ENCODE data around the gene TENM4. TPM values are rescaled to one million over a fixed set of nuclear protein-coding genes. Genes with fewer than 3 reads are reported as not detected.

The TENM4 gene
- total and polyA plus RNA-seq, 4 donors = 0.02 to 0.33 (median 0.14) TPM

- TF ChIP-seq CTCF (IDR thresholded peaks at IDR 0.05; ENCODE audit: low read depth, low read length, missing input control) = no peak
Observed at GRCh38 chr11:79186669-79187068, 254.2 kb downstream of the TENM4 start (continued).

- peaks cover 0 to 8% (median 8%) of the 10 kb centered on the region in 4 donors for H3K4me1 ChIP-seq (ENCODE audit: control insufficient read depth in 4 of 4, insufficient read depth in 4 of 4, low read length in 3 of 4)
Observed at GRCh38 chr11:79185351-79185750, 255.5 kb downstream of the TENM4 start.

More at GRCh38 chr11:79185351-79185750, 255.5 kb downstream of the TENM4 start:
- no peaks in the 10 kb centered on the region for H3K27me3 ChIP-seq (ENCODE audit: control insufficient read depth in 4 of 4, insufficient read depth in 4 of 4, low read length in 3 of 4)
- no peak overlapping the region for H3K4me3 ChIP-seq (ENCODE audit: low read depth in 1 of 3, low read length in 3 of 3)
- WGBS = 45% methylated on average over 1 of the region's 1 CpG
- H3K36me3 ChIP-seq (ENCODE audit: control insufficient read depth in 4 of 4, insufficient read depth in 3 of 4, low read depth in 1 of 4, low read length in 3 of 4) = no peaks in the 10 kb centered on the region
- no peak overlapping the region for H3K9ac ChIP-seq (ENCODE audit: low read depth in 1 of 2, low read length in 2 of 2)
- H3K9me3 ChIP-seq (ENCODE audit: control insufficient read depth in 4 of 4, low read length in 3 of 4) = peaks cover 0 to 4% (median 3%) of the 10 kb centered on the region in 4 donors
- H3K27ac ChIP-seq (ENCODE audit: low read depth in 1 of 2, low read length in 2 of 2) = no peak overlapping the region
- DNase-seq (ENCODE audit: low spot score) = no peak
- TF ChIP-seq EGR1 (IDR thresholded peaks at IDR 0.05; ENCODE audit: low read depth in 2 of 2) (no peak), FOXA2 (IDR thresholded peaks at IDR 0.05) (no peak), SP1 (IDR thresholded peaks at IDR 0.05) (no peak), ZBTB33 (IDR thresholded peaks at IDR 0.05) (no peak), CTCF (IDR thresholded peaks at IDR 0.05; ENCODE audit: low read depth, low read length, missing input control) (no peak), FOXA1 (IDR thresholded peaks at IDR 0.05) (no peak), TAF1 (conservative IDR thresholded peaks at IDR 0.05) (no peak), REST (IDR thresholded peaks at IDR 0.05) (no peak), RAD21 (IDR thresholded peaks at IDR 0.05) (no peak), MAX (IDR thresholded peaks at IDR 0.05) (no peak), HNF4G (IDR thresholded peaks at IDR 0.05) (no peak)
